Neural progenitor cell (in vitro differentiated cells): Measurements from ENCODE around the gene TMC7.

Experiments used
- EZH2 ChIP-seq: fragments of 200-600 bp; sonication (generic); IDR thresholded peaks from 2 replicates; pipeline ENCODE4 v1.6.1; 2017; ENCODE audit warnings: antibody characterized with exemption, mild to moderate bottlenecking, moderate library complexity
- TF ChIP-seq, protein P1 (sequence below): fragments of 200-600 bp; sonication (generic); IDR thresholded peaks from 2 replicates; pipeline ENCODE4 v1.5.1; 2017; ENCODE audit warnings: antibody characterized with exemption, mild to moderate bottlenecking

- TF ChIP-seq, protein P1, sequence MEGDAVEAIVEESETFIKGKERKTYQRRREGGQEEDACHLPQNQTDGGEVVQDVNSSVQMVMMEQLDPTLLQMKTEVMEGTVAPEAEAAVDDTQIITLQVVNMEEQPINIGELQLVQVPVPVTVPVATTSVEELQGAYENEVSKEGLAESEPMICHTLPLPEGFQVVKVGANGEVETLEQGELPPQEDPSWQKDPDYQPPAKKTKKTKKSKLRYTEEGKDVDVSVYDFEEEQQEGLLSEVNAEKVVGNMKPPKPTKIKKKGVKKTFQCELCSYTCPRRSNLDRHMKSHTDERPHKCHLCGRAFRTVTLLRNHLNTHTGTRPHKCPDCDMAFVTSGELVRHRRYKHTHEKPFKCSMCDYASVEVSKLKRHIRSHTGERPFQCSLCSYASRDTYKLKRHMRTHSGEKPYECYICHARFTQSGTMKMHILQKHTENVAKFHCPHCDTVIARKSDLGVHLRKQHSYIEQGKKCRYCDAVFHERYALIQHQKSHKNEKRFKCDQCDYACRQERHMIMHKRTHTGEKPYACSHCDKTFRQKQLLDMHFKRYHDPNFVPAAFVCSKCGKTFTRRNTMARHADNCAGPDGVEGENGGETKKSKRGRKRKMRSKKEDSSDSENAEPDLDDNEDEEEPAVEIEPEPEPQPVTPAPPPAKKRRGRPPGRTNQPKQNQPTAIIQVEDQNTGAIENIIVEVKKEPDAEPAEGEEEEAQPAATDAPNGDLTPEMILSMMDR: no peak
- no peak for TF ChIP-seq EZH2
These were observed 35.2 kb upstream of the TMC7 start for GRCh38 chr16:18948372-18949020.
